Tibial artery (tissue), 4 donors: ENCODE results near the gene ZNF674.
A peak's percentile ranks its signal among the peaks of the same experiment; 100 is the strongest.
"Not testable (repeated sequence)": the region's sequence is repeated elsewhere in the genome, so short reads cannot be mapped to it uniquely, and the experiment has no call there.

ENCODE experiments used
- DNase-seq, 2 donors: peaks; one replicate each; pipeline ENCODE4 v3.0.0-alpha.2; 2019
- H3K27ac ChIP-seq, 2 donors: fragments of 200-600 bp; sonication (generic) in 1 of 2; 1 replicate in 1 of 2; 2 replicates in 1 of 2; pipeline ENCODE4 v1.5.1; 2018 to 2019; ENCODE audit warnings: mild to moderate bottlenecking in 1 of 2
- H3K27me3 ChIP-seq, 2 donors: fragments of 200-600 bp; sonication (generic) in 1 of 2; one replicate each; pipeline versions ENCODE4 v1.5.1 to v1.6.0; 2016 to 2019
- H3K36me3 ChIP-seq, 3 donors: fragments of 200-600 bp; sonication (generic) in 2 of 3; one replicate each; pipeline ENCODE4 v1.5.1; 2016 to 2019; ENCODE audit warnings: mild to moderate bottlenecking in 2 of 3
- H3K4me1 ChIP-seq, 4 donors: fragments of 200-600 bp; sonication (generic) in 2 of 4; 1 replicate in 3 of 4; 2 replicates in 1 of 4; pipeline ENCODE4 v1.5.1; 2016 to 2019
- H3K4me3 ChIP-seq, 2 donors: fragments of 200-600 bp; sonication (generic) in 1 of 2; 1 replicate in 1 of 2; 2 replicates in 1 of 2; pipeline ENCODE4 v1.5.1; 2018 to 2019; ENCODE audit warnings: mild to moderate bottlenecking in 2 of 2
- H3K9me3 ChIP-seq, 3 donors: fragments of 200-600 bp; sonication (generic) in 1 of 3; one replicate each; pipeline ENCODE4 v1.5.1; 2016 to 2019
- CTCF ChIP-seq, 2 experiments: fragments of 200-600 bp in 1 of 2; fragments of 450-650 bp in 1 of 2; IDR thresholded peaks; one replicate each; pipeline ENCODE4 v1.5.1; 2017 to 2019; ENCODE audit warnings: antibody characterized with exemption in 2 of 2, mild to moderate bottlenecking in 1 of 2, moderate library complexity in 1 of 2
- intact Hi-C: fragments of 100-400 bp; cut with DNase I; formaldehyde crosslinking; loops from one replicate; pipeline ENCODE4 v1.15.0; 2023; ENCODE audit warnings: low total_unique reads

The ZNF674 gene

GRCh38 chrX:46551494-46552128 lies 6.4 kb upstream of the ZNF674 start:
- Histone ChIP-seq H3K9me3 (no peaks in the 10 kb centered on the region), H3K27ac (no peak overlapping the region), H3K27me3 (no peaks in the 10 kb centered on the region), H3K4me1 (peaks cover 0 to 7% (median 6%) of the 10 kb centered on the region in 4 donors), H3K36me3 (peaks cover 0 to 5% (median 0%) of the 10 kb centered on the region in 3 donors), H3K4me3 (no peak overlapping the region)
- no peak for DNase-seq
- TF ChIP-seq CTCF (IDR thresholded peaks at IDR 0.05): no peak
- intact Hi-C loops: no loop called here

- DNase-seq: no peak
- peaks cover 0 to 5% (median 0%) of the 10 kb centered on the region in 3 donors for H3K36me3 ChIP-seq
- peaks cover 0 to 15% (median 10%) of the 10 kb centered on the region in 4 donors for H3K4me1 ChIP-seq
- intact Hi-C loops: no loop called here
- no peak for TF ChIP-seq CTCF (IDR thresholded peaks at IDR 0.05)
- H3K27me3 ChIP-seq: no peaks in the 10 kb centered on the region
- H3K4me3 ChIP-seq: no peak overlapping the region
- no peaks in the 10 kb centered on the region for H3K9me3 ChIP-seq
- H3K27ac ChIP-seq: no peak overlapping the region
Observed at GRCh38 chrX:46549914-46550313, 4.7 kb upstream of the ZNF674 start.

GRCh38 chrX:46547857-46548256 lies 2.6 kb upstream of the ZNF674 start:
- TF ChIP-seq CTCF (IDR thresholded peaks at IDR 0.05): no peak
- H3K9me3 ChIP-seq: no peaks in the 10 kb centered on the region
- no peak for DNase-seq
- peaks cover 0 to 15% (median 10%) of the 10 kb centered on the region in 4 donors for H3K4me1 ChIP-seq
- H3K27ac ChIP-seq: no peak overlapping the region
- intact Hi-C loops: no loop called here
- H3K4me3 ChIP-seq: no peak overlapping the region
- H3K36me3 ChIP-seq: peaks cover 0 to 5% (median 0%) of the 10 kb centered on the region in 3 donors
- no peaks in the 10 kb centered on the region for H3K27me3 ChIP-seq

GRCh38 chrX:46544527-46544926 lies 694 bp downstream of the ZNF674 start:
- H3K4me3 ChIP-seq: peak overlapping the region; percentile 70 to 78
- peaks cover 0 to 15% (median 10%) of the 10 kb centered on the region in 4 donors for H3K4me1 ChIP-seq
- H3K36me3 ChIP-seq, DNase-seq, H3K27me3 ChIP-seq, H3K9me3 ChIP-seq, intact Hi-C loops: not testable (repeated sequence)
- peak overlapping the region; percentile 84 to 89 for H3K27ac ChIP-seq

GRCh38 chrX:46543441-46543840 lies 1.8 kb downstream of the ZNF674 start:
- no peak for TF ChIP-seq CTCF (IDR thresholded peaks at IDR 0.05)
- no peaks in the 10 kb centered on the region for H3K9me3 ChIP-seq
- H3K4me3 ChIP-seq: no peak overlapping the region
- peaks cover 0 to 5% (median 0%) of the 10 kb centered on the region in 3 donors for H3K36me3 ChIP-seq
- no peaks in the 10 kb centered on the region for H3K27me3 ChIP-seq
- intact Hi-C loops: no loop called here
- no peak for DNase-seq
- H3K27ac ChIP-seq: no peak overlapping the region
- H3K4me1 ChIP-seq: peaks cover 0 to 15% (median 10%) of the 10 kb centered on the region in 4 donors

- DNase-seq: no peak
- TF ChIP-seq CTCF (IDR thresholded peaks at IDR 0.05): no peak
- Histone ChIP-seq H3K4me3 (no peak overlapping the region), H3K27ac (no peak overlapping the region), H3K36me3 (no peaks in the 10 kb centered on the region), H3K9me3 (no peaks in the 10 kb centered on the region), H3K27me3 (no peaks in the 10 kb centered on the region), H3K4me1 (no peaks in the 10 kb centered on the region)
- intact Hi-C loops: no loop called here
Observed at GRCh38 chrX:46531442-46531841, 13.8 kb downstream of the ZNF674 start.

- H3K36me3 ChIP-seq, DNase-seq, H3K27ac ChIP-seq, H3K9me3 ChIP-seq, H3K4me3 ChIP-seq, H3K27me3 ChIP-seq, H3K4me1 ChIP-seq, intact Hi-C loops: not testable (repeated sequence)
Observed at GRCh38 chrX:46530404-46530908, 14.8 kb downstream of the ZNF674 start.

GRCh38 chrX:46529740-46530403 lies 15.3 kb downstream of the ZNF674 start:
- intact Hi-C loops, DNase-seq: not testable (repeated sequence)

GRCh38 chrX:46528640-46529039 lies 16.6 kb downstream of the ZNF674 start:
- intact Hi-C loops, DNase-seq, H3K4me1 ChIP-seq, H3K4me3 ChIP-seq, H3K36me3 ChIP-seq, H3K9me3 ChIP-seq, H3K27ac ChIP-seq, H3K27me3 ChIP-seq: not testable (repeated sequence)

More at GRCh38 chrX:46529740-46530403, 15.3 kb downstream of the ZNF674 start:
- not testable (repeated sequence) for H3K9me3 ChIP-seq, H3K4me3 ChIP-seq, H3K27ac ChIP-seq, H3K36me3 ChIP-seq, H3K4me1 ChIP-seq, H3K27me3 ChIP-seq
